Skeletal muscle satellite cell (primary cell): Measurements from ENCODE around the gene CELF4.

ENCODE experiments used
- H3K27me3 ChIP-seq: 2 replicates; pipeline ENCODE4 v1.7.0; 2013; ENCODE audit warnings: low read length; ENCODE audit not compliant: control insufficient read depth, insufficient read depth
- H3K36me3 ChIP-seq: 2 replicates; pipeline ENCODE4 v1.7.0; 2013; ENCODE audit warnings: mild to moderate bottlenecking, control low read depth, low read length; ENCODE audit not compliant: insufficient read depth
- H3K4me1 ChIP-seq: 2 replicates; pipeline ENCODE4 v1.7.0; 2013; ENCODE audit warnings: low read length; ENCODE audit not compliant: control insufficient read depth, insufficient read depth
- H3K4me2 ChIP-seq: 2 replicates; pipeline ENCODE4 v1.7.0; 2013; ENCODE audit warnings: mild to moderate bottlenecking, low read length
- H3K4me3 ChIP-seq: 2 replicates; pipeline ENCODE4 v1.7.0; 2013; ENCODE audit warnings: low read length
- H3K9ac ChIP-seq: 2 replicates; pipeline ENCODE4 v1.7.0; 2013; ENCODE audit warnings: mild to moderate bottlenecking, low read depth, low read length, moderate library complexity
- H3K9me3 ChIP-seq: replicated peaks from 2 replicates; pipeline ENCODE4 v1.7.0; 2013; ENCODE audit warnings: mild to moderate bottlenecking, control low read depth, low read length

The CELF4 gene

GRCh38 chr18:37544713-37545112 lies 20.9 kb downstream of the CELF4 start:
- Histone ChIP-seq H3K36me3 (no peaks in the 10 kb centered on the region), H3K4me1 (no peaks in the 10 kb centered on the region), H3K4me3 (no peak overlapping the region), H3K9ac (no peak overlapping the region), H3K27me3 (peaks cover 10% of the 10 kb centered on the region), H3K4me2 (no peak overlapping the region), H3K9me3 (no peaks in the 10 kb centered on the region)

- Histone ChIP-seq H3K27me3 (peaks cover 15% of the 10 kb centered on the region), H3K9ac (no peak overlapping the region), H3K4me3 (no peak overlapping the region), H3K4me2 (no peak overlapping the region), H3K9me3 (no peaks in the 10 kb centered on the region), H3K4me1 (no peaks in the 10 kb centered on the region), H3K36me3 (no peaks in the 10 kb centered on the region)
These were observed 21.4 kb downstream of the CELF4 start for GRCh38 chr18:37544217-37544616.

- Histone ChIP-seq H3K27me3 (peaks cover 24% of the 10 kb centered on the region), H3K9me3 (no peaks in the 10 kb centered on the region), H3K4me1 (no peaks in the 10 kb centered on the region), H3K36me3 (no peaks in the 10 kb centered on the region), H3K4me3 (no peak overlapping the region), H3K4me2 (no peak overlapping the region), H3K9ac (no peak overlapping the region)
These were observed 22.3 kb downstream of the CELF4 start for GRCh38 chr18:37543321-37543720.

- Histone ChIP-seq H3K9me3 (no peaks in the 10 kb centered on the region), H3K36me3 (no peaks in the 10 kb centered on the region), H3K4me1 (no peaks in the 10 kb centered on the region), H3K9ac (no peak overlapping the region), H3K4me3 (no peak overlapping the region), H3K4me2 (no peak overlapping the region), H3K27me3 (peaks cover 33% of the 10 kb centered on the region)
These were observed 24.1 kb downstream of the CELF4 start for GRCh38 chr18:37541517-37541916.

- Histone ChIP-seq H3K36me3 (no peaks in the 10 kb centered on the region), H3K9me3 (no peaks in the 10 kb centered on the region), H3K4me2 (no peak overlapping the region), H3K4me3 (no peak overlapping the region), H3K9ac (no peak overlapping the region), H3K27me3 (peaks cover 33% of the 10 kb centered on the region), H3K4me1 (no peaks in the 10 kb centered on the region)
These were observed 25.0 kb downstream of the CELF4 start for GRCh38 chr18:37540424-37541138.

GRCh38 chr18:37539236-37539635 lies 26.4 kb downstream of the CELF4 start:
- H3K9me3 ChIP-seq: no peaks in the 10 kb centered on the region
- H3K4me3 ChIP-seq: no peak overlapping the region
- no peaks in the 10 kb centered on the region for H3K36me3 ChIP-seq
- H3K9ac ChIP-seq: no peak overlapping the region
- no peak overlapping the region for H3K4me2 ChIP-seq
- H3K27me3 ChIP-seq: peaks cover 26% of the 10 kb centered on the region
- no peaks in the 10 kb centered on the region for H3K4me1 ChIP-seq

GRCh38 chr18:37538526-37539205 lies 26.9 kb downstream of the CELF4 start:
- H3K27me3 ChIP-seq: peaks cover 31% of the 10 kb centered on the region
- H3K9me3 ChIP-seq: no peaks in the 10 kb centered on the region
- no peak overlapping the region for H3K4me2 ChIP-seq
- no peak overlapping the region for H3K9ac ChIP-seq
- no peaks in the 10 kb centered on the region for H3K4me1 ChIP-seq
- no peaks in the 10 kb centered on the region for H3K36me3 ChIP-seq
- H3K4me3 ChIP-seq: no peak overlapping the region

GRCh38 chr18:37537868-37538525 lies 27.6 kb downstream of the CELF4 start:
- no peak overlapping the region for H3K4me2 ChIP-seq
- H3K36me3 ChIP-seq: no peaks in the 10 kb centered on the region
- H3K27me3 ChIP-seq: peaks cover 34% of the 10 kb centered on the region
- no peak overlapping the region for H3K4me3 ChIP-seq
- H3K9me3 ChIP-seq: no peaks in the 10 kb centered on the region
- no peak overlapping the region for H3K9ac ChIP-seq
- H3K4me1 ChIP-seq: no peaks in the 10 kb centered on the region

- Histone ChIP-seq H3K4me2 (no peak overlapping the region), H3K9ac (no peak overlapping the region), H3K4me1 (no peaks in the 10 kb centered on the region), H3K4me3 (no peak overlapping the region), H3K27me3 (peaks cover 35% of the 10 kb centered on the region), H3K36me3 (no peaks in the 10 kb centered on the region), H3K9me3 (no peaks in the 10 kb centered on the region)
These were observed 28.9 kb downstream of the CELF4 start for GRCh38 chr18:37536656-37537055.

GRCh38 chr18:37535968-37536367 lies 29.6 kb downstream of the CELF4 start:
- H3K27me3 ChIP-seq: peaks cover 35% of the 10 kb centered on the region
- H3K9me3 ChIP-seq: no peaks in the 10 kb centered on the region
- H3K36me3 ChIP-seq: no peaks in the 10 kb centered on the region
- no peak overlapping the region for H3K9ac ChIP-seq
- H3K4me3 ChIP-seq: no peak overlapping the region
- no peak overlapping the region for H3K4me2 ChIP-seq
- no peaks in the 10 kb centered on the region for H3K4me1 ChIP-seq

GRCh38 chr18:37534627-37535026 lies 31.0 kb downstream of the CELF4 start:
- H3K36me3 ChIP-seq: no peaks in the 10 kb centered on the region
- H3K4me3 ChIP-seq: no peak overlapping the region
- no peak overlapping the region for H3K4me2 ChIP-seq
- H3K9me3 ChIP-seq: no peaks in the 10 kb centered on the region
- peaks cover 37% of the 10 kb centered on the region for H3K27me3 ChIP-seq
- no peak overlapping the region for H3K9ac ChIP-seq
- no peaks in the 10 kb centered on the region for H3K4me1 ChIP-seq
